Ishikawa (cell line): ENCODE measurements around the gene OXCT1.

Experiments
- EGR1 ChIP-seq: IDR thresholded peaks from 2 replicates; pipeline ENCODE4 v1.6.1; 2012
- MAX ChIP-seq: IDR thresholded peaks from 2 replicates; pipeline ENCODE4 v1.6.1; 2012
- TCF12 ChIP-seq: IDR thresholded peaks from 2 replicates; pipeline ENCODE4 v1.6.1; 2012; ENCODE audit warnings: low read depth
- TEAD4 ChIP-seq: IDR thresholded peaks from 2 replicates; pipeline ENCODE4 v1.6.1; 2012

DNA sequence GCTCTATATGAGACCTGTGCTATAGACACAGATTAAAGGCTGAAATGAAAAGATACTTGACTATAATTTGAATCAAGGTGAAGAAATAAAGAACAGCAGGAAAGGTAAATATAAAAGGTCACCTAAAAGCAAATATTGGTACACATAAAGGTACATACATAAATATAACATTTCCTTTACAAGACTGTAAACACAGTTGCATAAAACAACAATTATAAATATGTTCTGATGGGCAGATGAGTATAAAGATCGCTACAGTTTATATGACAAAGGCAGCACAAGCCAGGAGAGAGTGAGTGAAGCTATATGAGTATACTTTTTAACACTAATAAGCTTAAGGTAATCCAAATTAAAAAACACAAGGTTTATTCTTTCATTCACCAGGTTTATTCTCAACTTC lies 114.5 kb downstream of the OXCT1 start:
- TF ChIP-seq TEAD4, result no peak
- TF ChIP-seq TCF12, result no peak
- TF ChIP-seq MAX, result no peak
- TF ChIP-seq EGR1, result no peak
